GM23338 (cell line): Measurements from ENCODE around the gene CACNA1G. TPM values are rescaled to one million over a fixed set of nuclear protein-coding genes. Genes with fewer than 3 reads are reported as not detected.

Source experiments
- ATAC-seq: fragments of 200-7000 bp; cut with Tn5 transposase; 3 replicates; pipeline ENCODE4 v1.9.1; 2020
- DNase-seq: peaks from one replicate; pipeline ENCODE4 v3.0.0-alpha.2; 2015; ENCODE audit warnings: low spot score
- H2AFZ ChIP-seq: fragments of 200-600 bp; sonication (generic); 2 replicates; pipeline ENCODE4 v1.8.0; 2016; ENCODE audit warnings: antibody characterized with exemption, mild to moderate bottlenecking, moderate library complexity
- H3F3A ChIP-seq: fragments of 200-600 bp; sonication (generic); replicated peaks from 2 replicates; pipeline ENCODE4 v1.8.0; 2017; ENCODE audit warnings: antibody characterized with exemption, mixed run types, low read depth
- H3K27ac ChIP-seq: fragments of 200-600 bp; sonication (generic); 2 replicates; pipeline ENCODE4 v1.6.1; 2016; ENCODE audit warnings: low read depth
- H3K27me3 ChIP-seq: fragments of 200-600 bp; sonication (generic); 2 replicates; pipeline ENCODE4 v1.8.0; 2016; ENCODE audit warnings: mild to moderate bottlenecking, mixed run types, moderate library complexity; ENCODE audit not compliant: insufficient read depth
- H3K36me3 ChIP-seq: fragments of 200-600 bp; sonication (generic); 2 replicates; pipeline ENCODE4 v1.8.0; 2016; ENCODE audit warnings: mild to moderate bottlenecking; ENCODE audit not compliant: insufficient read depth
- H3K4me1 ChIP-seq: fragments of 200-600 bp; sonication (generic); 2 replicates; pipeline ENCODE4 v1.8.0; 2016; ENCODE audit warnings: mild to moderate bottlenecking, moderate library complexity; ENCODE audit not compliant: insufficient read depth
- H3K4me2 ChIP-seq: fragments of 200-600 bp; sonication (generic); 2 replicates; pipeline ENCODE4 v1.7.1; 2017; ENCODE audit warnings: mixed run types
- H3K4me3 ChIP-seq: fragments of 200-600 bp; sonication (generic); 2 replicates; pipeline ENCODE4 v1.6.1; 2016; ENCODE audit warnings: mixed run types
- H3K79me2 ChIP-seq: fragments of 200-600 bp; sonication (generic); replicated peaks from 2 replicates; pipeline ENCODE4 v1.8.0; 2017; ENCODE audit warnings: mild to moderate bottlenecking; ENCODE audit not compliant: insufficient read depth
- H3K9me2 ChIP-seq: fragments of 200-600 bp; sonication (generic); 2 replicates; pipeline ENCODE4 v1.8.0; 2017; ENCODE audit not compliant: insufficient read depth
- H4K20me1 ChIP-seq: fragments of 200-600 bp; sonication (generic); replicated peaks from 2 replicates; pipeline ENCODE4 v1.8.0; 2017; ENCODE audit warnings: mild to moderate bottlenecking; ENCODE audit not compliant: insufficient read depth
- H3K27ac Mint-ChIP-seq: 2 replicates; pipeline ENCODE4 v1.8.0; 2020; ENCODE audit warnings: inconsistent platforms, mild to moderate bottlenecking, moderate library complexity, mixed read lengths
- H3K27me3 Mint-ChIP-seq: 3 replicates; pipeline ENCODE4 v1.8.0; 2022; ENCODE audit warnings: low read depth, mild to moderate bottlenecking, moderate library complexity, mixed read lengths, inconsistent platforms; ENCODE audit not compliant: insufficient read depth, poor library complexity
- H3K36me3 Mint-ChIP-seq: 3 replicates; pipeline ENCODE4 v1.8.0; 2021; ENCODE audit warnings: low read depth, mild to moderate bottlenecking, inconsistent platforms, moderate library complexity, mixed read lengths
- H3K4me1 Mint-ChIP-seq: 3 replicates; pipeline ENCODE4 v1.8.0; 2020; ENCODE audit warnings: mild to moderate bottlenecking, inconsistent platforms, mixed read lengths
- H3K4me3 Mint-ChIP-seq: 3 replicates; pipeline ENCODE4 v1.8.0; 2021; ENCODE audit warnings: moderate library complexity, mild to moderate bottlenecking, inconsistent platforms, mixed read lengths
- H3K9me3 Mint-ChIP-seq: 3 replicates; pipeline ENCODE4 v1.8.0; 2020; ENCODE audit warnings: moderate library complexity, mild to moderate bottlenecking, inconsistent platforms, mixed read lengths
- CREB1 ChIP-seq: fragments of 250-450 bp; sonication (Bioruptor Pico); IDR thresholded peaks from 2 replicates; pipeline ENCODE4 v1.5.0; 2020; ENCODE audit warnings: low read depth, mild to moderate bottlenecking, moderate library complexity
- CTCF ChIP-seq, 2 experiments: fragments of 200-600 bp in 1 of 2; sonication (generic) in 1 of 2; conservative IDR thresholded peaks; 2 replicates each; pipeline versions ENCODE4 v1.5.1 to v1.6.1; 2016 to 2017; ENCODE audit warnings: antibody characterized with exemption in 2 of 2, low read depth in 2 of 2, mild to moderate bottlenecking in 2 of 2, moderate library complexity in 1 of 2
- ETS1 ChIP-seq: IDR thresholded peaks from 2 replicates; pipeline ENCODE4 v1.6.1; 2016; ENCODE audit warnings: antibody characterized with exemption
- EZH2 ChIP-seq: fragments of 200-600 bp; sonication (generic); IDR thresholded peaks from one replicate; pipeline ENCODE4 v1.8.0; 2017; ENCODE audit warnings: antibody characterized with exemption, mild to moderate bottlenecking, low read depth; ENCODE audit not compliant: unreplicated experiment
- EZH2phosphoT487 ChIP-seq: fragments of 200-600 bp; sonication (generic); IDR thresholded peaks from one replicate; pipeline ENCODE4 v1.8.1; 2018; ENCODE audit warnings: antibody characterized with exemption; ENCODE audit not compliant: unreplicated experiment
- JUNB ChIP-seq: IDR thresholded peaks from one replicate; pipeline ENCODE4 v1.6.1; 2016; ENCODE audit warnings: antibody characterized with exemption; ENCODE audit not compliant: unreplicated experiment
- NANOG ChIP-seq: IDR thresholded peaks from 2 replicates; pipeline ENCODE4 v1.6.1; 2016; ENCODE audit warnings: antibody characterized with exemption, borderline replicate concordance
- POLR2AphosphoS5 ChIP-seq: IDR thresholded peaks from 2 replicates; pipeline ENCODE4 v1.6.1; 2016; ENCODE audit warnings: antibody characterized with exemption, low read depth
- REST ChIP-seq: IDR thresholded peaks from one replicate; pipeline ENCODE4 v1.6.1; 2018; ENCODE audit warnings: antibody characterized with exemption; ENCODE audit not compliant: unreplicated experiment
- STAT1 ChIP-seq: IDR thresholded peaks from one replicate; pipeline ENCODE4 v1.6.1; 2016; ENCODE audit warnings: antibody characterized with exemption; ENCODE audit not compliant: unreplicated experiment
- ZNF114 ChIP-seq: fragments of 250-450 bp; sonication (Bioruptor Pico); IDR thresholded peaks from 2 replicates; pipeline ENCODE4 v1.5.0; 2020; ENCODE audit warnings: mild to moderate bottlenecking, moderate library complexity
- ZNF331 ChIP-seq: fragments of 250-450 bp; sonication (Bioruptor Pico); IDR thresholded peaks from 2 replicates; pipeline ENCODE4 v1.5.0; 2020; ENCODE audit warnings: low read depth, mild to moderate bottlenecking, moderate library complexity
- ZNF462 ChIP-seq: fragments of 250-450 bp; sonication (Bioruptor Pico); IDR thresholded peaks from 2 replicates; pipeline ENCODE4 v1.5.0; 2020; ENCODE audit warnings: mild to moderate bottlenecking, moderate library complexity
- polyA plus RNA-seq: library from polyadenylated mRNA; unstranded; fragments of >200 nt; fragmentation: Nextera tagmentation; extraction: Ambion mirVana; gene quantifications from 2 replicates; pipeline ENCODE4 v1.2.1, GENCODE V29; 2016
- total RNA-seq: library from RNA; depleted of rRNA; stranded (reverse); fragments of >200 nt; shearing (Covaris generic); gene quantifications from 2 replicates; pipeline ENCODE4 v1.2.3, GENCODE V29; 2014

CACNA1G gene
- total and polyA plus RNA-seq, 2 experiments from 2014 or later, result 1.4 to 5.1 TPM

GRCh38 chr17:50585891-50586290, 25.4 kb downstream of the CACNA1G start:
- DNase-seq (no peak), ATAC-seq (no peak)
- H3F3A ChIP-seq, result no peaks in the 10 kb centered on the region
- H3K4me3 ChIP-seq, result no peak overlapping the region
- H4K20me1 ChIP-seq, result no peaks in the 10 kb centered on the region
- TF ChIP-seq NANOG (no peak), CTCF (conservative IDR thresholded peaks at IDR 0.05; ENCODE audit: low read depth in 2 of 2) (no peak), EZH2phosphoT487 (no peak), POLR2AphosphoS5 (no peak), ZNF462 (CRISPR knock-in tag) (no peak), EZH2 (no peak), CREB1 (no peak), JUNB (no peak), ETS1 (no peak), STAT1 (no peak), ZNF114 (no peak), REST (no peak), ZNF331 (no peak)
- Mint-ChIP-seq H3K4me3 (no peak overlapping the region), H3K27me3 (peaks cover 28% of the 10 kb centered on the region), H3K9me3 (no peaks in the 10 kb centered on the region; the same call in 2 of the 3 replicates), H3K27ac (no peak overlapping the region), H3K36me3 (no peaks in the 10 kb centered on the region), H3K4me1 (peaks cover 23% of the 10 kb centered on the region)
- no peak overlapping the region for H3K4me2 ChIP-seq
- no peaks in the 10 kb centered on the region for H3K9me2 ChIP-seq
- no peaks in the 10 kb centered on the region for H3K79me2 ChIP-seq
- no peak overlapping the region for H3K27ac ChIP-seq
- H2AFZ ChIP-seq, result no peak overlapping the region
- no peaks in the 10 kb centered on the region for H3K36me3 ChIP-seq
- no peaks in the 10 kb centered on the region for H3K27me3 ChIP-seq
- H3K4me1 ChIP-seq, result no peaks in the 10 kb centered on the region; the same call in 1 of the 2 replicates
